ENCODE data around the gene GART.
"Not testable (repeated sequence)": the region's sequence is repeated elsewhere in the genome, so short reads cannot be mapped to it uniquely, and the experiment has no call there.

GART gene

DNA sequence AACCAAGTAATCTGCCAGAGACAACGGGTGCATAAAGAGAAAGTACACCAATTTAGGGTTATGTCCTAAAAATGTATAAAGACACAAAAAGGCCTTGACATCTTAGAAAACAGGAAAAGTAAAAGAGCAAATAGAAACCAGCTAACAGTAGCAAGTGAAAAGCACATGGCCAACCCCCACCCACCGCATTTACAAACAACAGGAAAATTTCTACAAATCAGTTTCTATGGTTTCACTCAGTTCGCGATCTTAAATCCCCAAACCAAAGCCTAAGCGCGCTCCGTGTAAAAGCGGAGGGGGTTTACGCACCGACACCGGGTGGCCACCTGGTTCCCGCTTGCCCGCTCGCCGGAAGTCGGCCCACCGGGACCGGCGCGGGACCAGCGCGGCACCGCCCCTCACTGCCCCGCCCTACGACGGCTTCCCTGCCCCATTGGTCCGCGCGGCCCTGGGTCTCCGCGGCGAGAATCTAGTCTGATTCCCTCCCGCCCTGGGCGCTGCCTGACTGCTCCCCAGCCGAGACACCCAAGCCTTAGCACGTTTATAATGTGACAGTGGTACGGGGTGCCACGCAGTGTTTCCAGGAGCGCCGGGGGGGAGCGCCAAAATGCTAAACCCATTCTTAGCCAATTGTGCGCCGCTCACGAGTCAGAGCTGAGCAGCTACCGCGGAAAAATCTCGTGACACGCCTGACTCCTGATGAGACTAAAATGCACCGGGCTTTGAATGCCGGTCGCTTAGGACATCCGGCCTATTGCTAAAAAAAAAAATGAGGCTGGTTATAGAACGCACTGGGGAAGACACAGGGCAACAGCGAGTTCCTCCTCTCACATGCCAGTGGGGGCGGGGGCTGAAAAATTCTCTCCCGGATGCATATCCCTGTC, at the start of gene GART:
Gene GART, minus strand, starts transcription at position 362 of the 884 bp plus-strand sequence. CDS start 2,802 bp downstream, outside the sequence.
- H3K4me1 Mint-ChIP-seq, result peaks cover 39% of the 10 kb centered on the region
- ATAC-seq (peak; percentile 79), DNase-seq (ENCODE audit: low spot score in 2 of 2) (peak; percentile 76 to 91)
- peak within 1 kb of the TSS; percentile 99 for H3K27ac Mint-ChIP-seq
- H3K4me3 Mint-ChIP-seq, result peak within 1 kb of the TSS; percentile 90
- H3K9me3 Mint-ChIP-seq, result no peaks in the 10 kb centered on the region
- peaks cover 83% of the 10 kb centered on the region for H3K36me3 Mint-ChIP-seq

GRCh38 chr21:33588485-33589335, 46.8 kb upstream of the GART start, which contains the start of gene DONSON:
TSS of gene DONSON (minus strand) at chr21:33588684. CDS start at chr21:33588641, 43 bp downstream.
- peak; percentile 94 to 98 for DNase-seq (ENCODE audit: low spot score in 2 of 2)
- peaks cover 12% of the 10 kb centered on the region for H3K4me1 Mint-ChIP-seq
- peak; percentile 96 for ATAC-seq
- peaks cover 34% of the 10 kb centered on the region for H3K36me3 Mint-ChIP-seq
- H3K4me3 Mint-ChIP-seq, result peak within 1 kb of the TSS; percentile 88
- H3K9me3 Mint-ChIP-seq, result no peaks in the 10 kb centered on the region
- H3K27ac Mint-ChIP-seq, result peak within 1 kb of the TSS; percentile 91

GRCh38 chr21:33587792-33588484, 46.0 kb upstream of the GART start:
- Mint-ChIP-seq H3K36me3 (peaks cover 42% of the 10 kb centered on the region), H3K4me1 (peaks cover 12% of the 10 kb centered on the region), H3K9me3 (no peaks in the 10 kb centered on the region), H3K4me3 (peak overlapping the region; percentile 88), H3K27ac (peak overlapping the region; percentile 91)
- ATAC-seq (peak; percentile 45), DNase-seq (ENCODE audit: low spot score in 2 of 2) (no peak)

- peaks cover 12% of the 10 kb centered on the region for H3K4me1 Mint-ChIP-seq
- no peak for ATAC-seq
These were observed 45.0 kb upstream of the GART start for GRCh38 chr21:33586927-33587326.

GRCh38 chr21:33584455-33584854, 42.5 kb upstream of the GART start:
- ATAC-seq, result no peak
- Mint-ChIP-seq H3K4me3 (no peak overlapping the region), H3K36me3 (peaks cover 77% of the 10 kb centered on the region)

More at GRCh38 chr21:33586927-33587326, 45.0 kb upstream of the GART start:
- Mint-ChIP-seq H3K4me3 (peak overlapping the region; percentile 88), H3K9me3 (no peaks in the 10 kb centered on the region), H3K27ac (no peak overlapping the region), H3K36me3 (peaks cover 52% of the 10 kb centered on the region)
- no peak for DNase-seq (ENCODE audit: low spot score in 2 of 2)

DNA sequence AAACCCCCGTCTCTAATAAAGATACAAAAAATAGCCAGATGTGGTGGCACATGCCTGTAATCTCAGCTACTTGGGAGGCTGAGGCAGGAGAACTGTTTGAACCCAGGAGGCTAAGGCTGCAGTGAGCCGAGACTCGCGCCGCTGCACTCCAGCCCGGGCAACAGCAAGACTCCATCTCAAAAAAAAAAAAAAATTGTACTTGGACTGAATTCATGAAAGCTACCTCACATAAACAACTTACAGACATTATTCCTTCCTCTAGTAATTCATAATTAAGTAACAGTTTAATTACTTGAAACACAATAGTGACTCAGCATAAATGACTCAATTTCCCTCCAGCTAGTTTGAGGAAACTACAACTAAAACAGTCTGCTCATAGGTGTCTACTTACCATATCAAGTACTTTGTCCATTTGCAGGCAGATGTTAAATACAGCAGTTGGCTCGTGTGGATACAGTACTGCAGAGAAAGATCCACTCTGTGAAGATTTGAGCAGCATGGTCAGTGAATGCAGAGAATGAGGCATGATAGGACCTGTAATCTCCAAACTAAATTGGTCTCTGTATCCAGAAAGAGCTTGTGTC, 37.1 kb upstream of the GART start:
- no peaks in the 10 kb centered on the region for H3K4me1 Mint-ChIP-seq
- no peaks in the 10 kb centered on the region for H3K9me3 Mint-ChIP-seq
- H3K27ac Mint-ChIP-seq, result peak overlapping the region; percentile 71
- H3K36me3 Mint-ChIP-seq, result peaks cover 100% of the 10 kb centered on the region
- DNase-seq (ENCODE audit: low spot score in 2 of 2) (no peak), ATAC-seq (no peak)
- H3K4me3 Mint-ChIP-seq, result no peak overlapping the region

More at GRCh38 chr21:33584455-33584854, 42.5 kb upstream of the GART start:
- no peak overlapping the region for H3K27ac Mint-ChIP-seq
- no peak for DNase-seq (ENCODE audit: low spot score in 2 of 2)
- peaks cover 12% of the 10 kb centered on the region for H3K4me1 Mint-ChIP-seq
- H3K9me3 Mint-ChIP-seq, result no peaks in the 10 kb centered on the region

GRCh38 chr21:33578214-33578613, 36.3 kb upstream of the GART start:
- Mint-ChIP-seq H3K4me1 (no peaks in the 10 kb centered on the region), H3K36me3 (peaks cover 100% of the 10 kb centered on the region), H3K9me3 (no peaks in the 10 kb centered on the region), H3K4me3 (no peak overlapping the region), H3K27ac (no peak overlapping the region)
- DNase-seq (ENCODE audit: low spot score in 2 of 2) (no peak), ATAC-seq (no peak)

DNA sequence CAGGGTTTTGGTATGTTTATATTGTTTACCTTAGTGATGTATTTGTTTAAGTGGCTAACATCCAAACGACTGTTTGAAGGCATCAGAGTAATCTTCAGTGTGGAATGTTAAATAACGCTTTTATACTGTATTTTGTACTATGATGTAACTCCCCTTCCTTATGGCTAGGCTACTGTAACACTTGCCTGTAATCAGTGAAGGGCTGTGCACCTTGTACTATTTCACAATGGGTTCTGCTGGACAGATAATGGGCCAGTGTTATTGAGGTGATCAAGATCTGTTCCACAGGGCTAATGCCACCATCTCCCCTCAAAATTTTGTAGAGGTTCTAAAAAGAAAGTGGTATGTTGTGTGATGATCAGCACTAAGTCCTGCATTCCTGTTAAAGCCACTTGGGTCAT, 34.8 kb upstream of the GART start:
- H3K27ac Mint-ChIP-seq; H3K4me3 Mint-ChIP-seq; H3K4me1 Mint-ChIP-seq; ATAC-seq; H3K9me3 Mint-ChIP-seq; DNase-seq (ENCODE audit: low spot score in 2 of 2): not testable (repeated sequence)
- peaks cover 100% of the 10 kb centered on the region for H3K36me3 Mint-ChIP-seq

DNA sequence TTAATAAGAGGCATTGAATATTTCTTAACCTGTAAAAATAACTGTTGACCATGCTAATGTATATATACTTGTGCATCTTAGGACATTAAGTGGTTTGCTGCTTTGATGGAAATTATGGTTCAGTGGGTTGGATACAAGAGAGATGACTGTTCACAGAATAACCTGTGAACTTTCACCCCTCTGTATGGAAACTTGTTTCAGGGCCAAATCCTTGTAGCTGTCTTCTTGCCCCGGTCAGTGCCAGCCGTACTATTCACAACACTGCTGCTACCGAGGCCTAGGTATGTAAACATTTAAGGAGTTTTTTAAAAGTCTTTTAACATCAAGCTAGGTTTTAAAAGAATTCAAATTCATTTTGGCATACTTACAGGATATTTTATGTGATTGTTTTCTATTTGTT, 30.4 kb upstream of the GART start:
- Mint-ChIP-seq H3K4me1 (peaks cover 12% of the 10 kb centered on the region), H3K9me3 (no peaks in the 10 kb centered on the region), H3K27ac (peak overlapping the region; percentile 50), H3K4me3 (no peak overlapping the region), H3K36me3 (peaks cover 100% of the 10 kb centered on the region)
- ATAC-seq (peak; percentile 31), DNase-seq (ENCODE audit: low spot score in 2 of 2) (no peak)

GRCh38 chr21:33569991-33570390, 28.1 kb upstream of the GART start:
- Mint-ChIP-seq H3K4me1 (peaks cover 12% of the 10 kb centered on the region), H3K4me3 (no peak overlapping the region), H3K27ac (peak overlapping the region; percentile 82), H3K36me3 (peaks cover 99% of the 10 kb centered on the region), H3K9me3 (no peaks in the 10 kb centered on the region)
- ATAC-seq, result no peak
- no peak for DNase-seq (ENCODE audit: low spot score in 2 of 2)

DNA sequence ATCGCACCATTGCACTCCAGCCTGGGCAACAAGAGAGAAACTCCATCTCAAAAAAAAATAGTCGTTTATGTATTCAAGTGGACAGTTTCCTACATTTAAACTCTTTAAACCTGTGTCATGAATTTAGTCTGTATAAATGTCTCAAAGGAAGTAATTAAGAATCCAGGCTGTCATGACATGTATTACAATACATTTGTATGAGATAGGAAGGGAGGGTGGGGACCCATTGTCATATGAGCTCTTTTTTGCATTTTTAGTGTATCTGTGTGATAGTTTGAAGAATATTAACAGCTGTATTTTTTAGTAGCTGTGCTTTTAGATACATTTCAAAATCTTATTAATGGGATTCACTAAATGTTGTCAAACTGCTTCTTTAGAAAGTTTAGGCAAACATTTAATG, 26.5 kb upstream of the GART start:
- H3K36me3 Mint-ChIP-seq, result peaks cover 99% of the 10 kb centered on the region
- H3K9me3 Mint-ChIP-seq, result no peaks in the 10 kb centered on the region
- ATAC-seq (no peak), DNase-seq (ENCODE audit: low spot score in 2 of 2) (no peak)
- peaks cover 12% of the 10 kb centered on the region for H3K4me1 Mint-ChIP-seq
- no peak overlapping the region for H3K27ac Mint-ChIP-seq
- no peak overlapping the region for H3K4me3 Mint-ChIP-seq

DNA sequence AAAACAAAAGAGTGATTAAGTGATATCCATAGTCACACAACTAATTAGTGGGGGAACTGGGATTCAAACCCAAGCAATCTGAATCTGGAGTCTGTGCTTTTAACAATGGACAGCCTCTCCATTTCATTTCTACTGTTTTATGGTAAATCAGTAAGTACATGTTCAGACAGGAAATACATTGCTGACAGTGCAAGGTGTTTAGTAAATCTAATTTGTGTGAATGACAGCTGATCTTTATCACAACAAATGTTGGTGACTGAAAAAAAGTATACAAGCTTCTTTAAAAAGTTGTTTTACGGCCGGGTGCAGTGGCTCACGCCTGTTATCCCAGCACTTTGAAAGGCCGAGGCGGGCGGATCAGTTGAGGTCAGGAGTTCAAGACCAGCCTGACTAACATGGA, 26.0 kb upstream of the GART start:
- no peak overlapping the region for H3K4me3 Mint-ChIP-seq
- peaks cover 99% of the 10 kb centered on the region for H3K36me3 Mint-ChIP-seq
- H3K9me3 Mint-ChIP-seq, result no peaks in the 10 kb centered on the region
- DNase-seq (ENCODE audit: low spot score in 2 of 2) (no peak), ATAC-seq (no peak)
- H3K4me1 Mint-ChIP-seq, result peaks cover 14% of the 10 kb centered on the region
- H3K27ac Mint-ChIP-seq, result peak overlapping the region; percentile 23

- ATAC-seq, result peak; percentile 80
- no peak overlapping the region for H3K4me3 Mint-ChIP-seq
- peaks cover 21% of the 10 kb centered on the region for H3K4me1 Mint-ChIP-seq
- no peaks in the 10 kb centered on the region for H3K9me3 Mint-ChIP-seq
- no peak for DNase-seq (ENCODE audit: low spot score in 2 of 2)
- peaks cover 99% of the 10 kb centered on the region for H3K36me3 Mint-ChIP-seq
- H3K27ac Mint-ChIP-seq, result peak overlapping the region; percentile 23
These were observed 24.6 kb upstream of the GART start for GRCh38 chr21:33566514-33566913.

DNA sequence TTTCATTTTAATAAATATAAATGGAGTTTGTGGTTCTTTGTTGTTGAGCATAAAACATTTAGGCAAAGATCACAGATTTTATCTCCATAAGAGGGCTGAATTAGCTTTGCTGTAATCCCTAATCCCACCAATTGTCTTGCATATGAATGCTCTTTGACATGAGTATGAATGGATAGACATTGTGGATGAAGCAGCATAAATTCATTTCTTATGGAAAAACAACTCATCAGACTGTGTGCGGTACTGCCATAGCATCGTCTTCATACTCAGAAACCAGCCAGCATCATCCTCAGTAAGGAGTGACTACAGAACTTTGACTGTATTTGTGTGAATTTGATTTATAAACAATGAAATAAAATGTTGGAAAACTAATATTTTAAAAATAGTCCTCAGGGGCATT, 20.5 kb upstream of the GART start:
- H3K9me3 Mint-ChIP-seq, result no peaks in the 10 kb centered on the region
- DNase-seq (ENCODE audit: low spot score in 2 of 2) (no peak), ATAC-seq (no peak)
- peak overlapping the region; percentile 37 for H3K27ac Mint-ChIP-seq
- H3K4me3 Mint-ChIP-seq, result no peak overlapping the region
- peaks cover 99% of the 10 kb centered on the region for H3K36me3 Mint-ChIP-seq
- H3K4me1 Mint-ChIP-seq, result peaks cover 27% of the 10 kb centered on the region

Data from stimulated activated effector memory CD8-positive, alpha-beta T cell treated with anti-CD3 and anti-CD28 coated beads, Interleukin-12 subunit alpha, Interleukin-12 subunit beta, amount 100 ng/mL, for 72 hours (primary cell).